Measurements from ENCODE around the gene ACSL6. TPM values are rescaled to one million over a fixed set of nuclear protein-coding genes. Genes with fewer than 3 reads are reported as not detected.
A peak's percentile ranks its signal among the peaks of the same experiment; 100 is the strongest.

The ACSL6 gene, protein sequence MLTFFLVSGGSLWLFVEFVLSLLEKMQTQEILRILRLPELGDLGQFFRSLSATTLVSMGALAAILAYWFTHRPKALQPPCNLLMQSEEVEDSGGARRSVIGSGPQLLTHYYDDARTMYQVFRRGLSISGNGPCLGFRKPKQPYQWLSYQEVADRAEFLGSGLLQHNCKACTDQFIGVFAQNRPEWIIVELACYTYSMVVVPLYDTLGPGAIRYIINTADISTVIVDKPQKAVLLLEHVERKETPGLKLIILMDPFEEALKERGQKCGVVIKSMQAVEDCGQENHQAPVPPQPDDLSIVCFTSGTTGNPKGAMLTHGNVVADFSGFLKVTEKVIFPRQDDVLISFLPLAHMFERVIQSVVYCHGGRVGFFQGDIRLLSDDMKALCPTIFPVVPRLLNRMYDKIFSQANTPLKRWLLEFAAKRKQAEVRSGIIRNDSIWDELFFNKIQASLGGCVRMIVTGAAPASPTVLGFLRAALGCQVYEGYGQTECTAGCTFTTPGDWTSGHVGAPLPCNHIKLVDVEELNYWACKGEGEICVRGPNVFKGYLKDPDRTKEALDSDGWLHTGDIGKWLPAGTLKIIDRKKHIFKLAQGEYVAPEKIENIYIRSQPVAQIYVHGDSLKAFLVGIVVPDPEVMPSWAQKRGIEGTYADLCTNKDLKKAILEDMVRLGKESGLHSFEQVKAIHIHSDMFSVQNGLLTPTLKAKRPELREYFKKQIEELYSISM
- 1.2 and 2.4 TPM in 2 replicates for total RNA-seq
- 0.75 and 1.7 TPM in 2 replicates for polyA plus RNA-seq

DNA sequence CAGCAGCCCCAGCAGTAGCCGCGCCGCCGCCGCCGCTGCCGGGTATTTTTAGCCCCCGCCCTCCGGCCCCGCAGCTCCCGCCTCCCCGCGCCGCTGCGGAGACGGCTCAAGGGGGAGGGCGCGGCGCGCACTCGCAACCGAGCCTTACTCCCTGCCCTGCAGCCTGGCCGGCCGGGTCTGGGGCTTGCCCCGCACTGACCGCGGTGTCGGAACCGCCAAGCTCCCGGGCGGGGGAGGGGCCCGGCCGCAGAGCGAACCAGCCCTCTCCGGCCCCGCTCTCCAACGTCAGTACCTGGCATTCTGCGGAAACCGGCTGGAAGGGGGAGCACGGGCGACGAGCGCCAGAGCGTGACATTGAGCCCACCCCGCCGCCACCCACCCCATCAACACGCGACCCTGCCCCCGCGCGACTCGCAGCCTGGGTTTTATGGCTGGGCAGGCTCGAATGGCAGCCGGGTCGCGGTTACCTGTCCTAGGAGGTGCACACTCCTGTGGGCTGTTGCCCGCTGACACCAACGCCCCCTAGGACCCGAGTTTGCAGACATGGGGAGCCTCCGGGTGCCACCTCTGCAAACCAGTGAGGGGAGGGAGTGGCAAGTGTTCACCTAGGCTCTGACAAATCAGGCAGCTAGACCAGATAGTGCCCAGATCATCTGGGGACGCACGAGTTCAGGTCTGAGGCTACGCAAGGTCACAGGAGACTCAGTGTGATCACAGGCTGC lies at the start of gene ACSL6:
TSS of gene ACSL6 (minus strand) at position 37 of the 722 bp plus-strand sequence. CDS start 105 bp downstream, outside the sequence.
- TF ChIP-seq EZH2 (IDR thresholded peaks at IDR 0.05; ENCODE audit: borderline replicate concordance) (peak; percentile 50), EZH2phosphoT487 (IDR thresholded peaks at IDR 0.05; ENCODE audit: low read depth, severe bottlenecking, unreplicated experiment) (no peak)
- TF ChIP-seq, protein P1, sequence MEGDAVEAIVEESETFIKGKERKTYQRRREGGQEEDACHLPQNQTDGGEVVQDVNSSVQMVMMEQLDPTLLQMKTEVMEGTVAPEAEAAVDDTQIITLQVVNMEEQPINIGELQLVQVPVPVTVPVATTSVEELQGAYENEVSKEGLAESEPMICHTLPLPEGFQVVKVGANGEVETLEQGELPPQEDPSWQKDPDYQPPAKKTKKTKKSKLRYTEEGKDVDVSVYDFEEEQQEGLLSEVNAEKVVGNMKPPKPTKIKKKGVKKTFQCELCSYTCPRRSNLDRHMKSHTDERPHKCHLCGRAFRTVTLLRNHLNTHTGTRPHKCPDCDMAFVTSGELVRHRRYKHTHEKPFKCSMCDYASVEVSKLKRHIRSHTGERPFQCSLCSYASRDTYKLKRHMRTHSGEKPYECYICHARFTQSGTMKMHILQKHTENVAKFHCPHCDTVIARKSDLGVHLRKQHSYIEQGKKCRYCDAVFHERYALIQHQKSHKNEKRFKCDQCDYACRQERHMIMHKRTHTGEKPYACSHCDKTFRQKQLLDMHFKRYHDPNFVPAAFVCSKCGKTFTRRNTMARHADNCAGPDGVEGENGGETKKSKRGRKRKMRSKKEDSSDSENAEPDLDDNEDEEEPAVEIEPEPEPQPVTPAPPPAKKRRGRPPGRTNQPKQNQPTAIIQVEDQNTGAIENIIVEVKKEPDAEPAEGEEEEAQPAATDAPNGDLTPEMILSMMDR (IDR thresholded peaks at IDR 0.05; ENCODE audit: poor library complexity) = no peak
- Histone ChIP-seq H3K4me2 (peak within 1 kb of the TSS; percentile 97), H3K27me3 (peaks cover 53% of the 10 kb centered on the region), H3K4me1 (ENCODE audit: insufficient read depth) (no peaks in the 10 kb centered on the region), H2AFZ (no peak within 1 kb of the TSS), H3K27ac (no peak within 1 kb of the TSS), H3K79me2 (no peaks in the 10 kb centered on the region), H3K36me3 (replicated peaks; ENCODE audit: insufficient read depth, low read depth) (no peaks in the 10 kb centered on the region), H3K9me3 (ENCODE audit: low read depth) (no peaks in the 10 kb centered on the region), H3K4me3 (peak within 1 kb of the TSS; percentile 49), H3K9me2 (replicated peaks; ENCODE audit: insufficient read depth) (no peaks in the 10 kb centered on the region), H4K20me1 (ENCODE audit: insufficient read depth, poor library complexity, severe bottlenecking) (no peaks in the 10 kb centered on the region)
- DNase-seq (ENCODE audit: low spot score) = peak; percentile 52
- 5% methylated on average over 40 of the region's 63 CpGs for WGBS (ENCODE audit: low lambda C conversion rate, missing lambda C conversion rate)

DNA sequence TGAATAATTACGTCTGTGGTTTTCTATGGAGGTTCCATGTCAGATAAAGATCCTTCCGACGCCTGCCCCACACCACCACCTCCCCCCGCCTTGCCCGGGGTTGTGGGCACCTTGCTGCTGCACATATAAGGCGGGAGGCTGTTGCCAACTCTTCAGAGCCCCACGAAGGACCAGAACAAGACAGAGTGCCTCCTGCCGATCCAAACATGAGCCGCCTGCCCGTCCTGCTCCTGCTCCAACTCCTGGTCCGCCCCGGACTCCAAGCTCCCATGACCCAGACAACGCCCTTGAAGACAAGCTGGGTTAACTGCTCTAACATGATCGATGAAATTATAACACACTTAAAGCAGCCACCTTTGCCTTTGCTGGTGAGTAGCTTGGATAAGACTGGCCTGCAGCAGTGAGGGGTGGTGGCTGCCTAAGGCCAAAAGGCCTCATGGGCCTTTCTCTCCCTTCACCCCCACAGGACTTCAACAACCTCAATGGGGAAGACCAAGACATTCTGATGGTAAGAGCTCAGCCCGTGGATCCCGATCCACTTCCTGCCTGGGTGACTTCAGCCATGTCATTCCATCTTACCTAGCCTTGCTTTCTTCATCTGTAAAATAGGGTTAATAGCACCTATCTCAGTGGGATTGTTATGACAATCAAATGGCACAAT lies 49.2 kb upstream of the ACSL6 start, which contains the start of gene IL3:
TSS of gene IL3 (plus strand) at position 155 of the 661 bp plus-strand sequence. CDS start at position 207, 52 bp downstream.
- Histone ChIP-seq H4K20me1 (ENCODE audit: insufficient read depth, poor library complexity, severe bottlenecking) (no peaks in the 10 kb centered on the region), H3K4me2 (no peak within 1 kb of the TSS), H3K9me3 (ENCODE audit: low read depth) (no peaks in the 10 kb centered on the region), H3K27ac (no peak within 1 kb of the TSS), H3K79me2 (no peaks in the 10 kb centered on the region), H3K9me2 (replicated peaks; ENCODE audit: insufficient read depth) (no peaks in the 10 kb centered on the region), H3K36me3 (replicated peaks; ENCODE audit: insufficient read depth, low read depth) (no peaks in the 10 kb centered on the region), H2AFZ (no peak within 1 kb of the TSS), H3K4me3 (no peak within 1 kb of the TSS), H3K27me3 (no peaks in the 10 kb centered on the region), H3K4me1 (ENCODE audit: insufficient read depth) (no peaks in the 10 kb centered on the region)
- TF ChIP-seq EZH2 (IDR thresholded peaks at IDR 0.05; ENCODE audit: borderline replicate concordance) (no peak), EZH2phosphoT487 (IDR thresholded peaks at IDR 0.05; ENCODE audit: low read depth, severe bottlenecking, unreplicated experiment) (no peak)
- TF ChIP-seq, protein P1 (IDR thresholded peaks at IDR 0.05; ENCODE audit: poor library complexity) = no peak
- 95% methylated on average over 16 of the region's 16 CpGs for WGBS (ENCODE audit: low lambda C conversion rate, missing lambda C conversion rate)
- no peak for DNase-seq (ENCODE audit: low spot score)

DNA sequence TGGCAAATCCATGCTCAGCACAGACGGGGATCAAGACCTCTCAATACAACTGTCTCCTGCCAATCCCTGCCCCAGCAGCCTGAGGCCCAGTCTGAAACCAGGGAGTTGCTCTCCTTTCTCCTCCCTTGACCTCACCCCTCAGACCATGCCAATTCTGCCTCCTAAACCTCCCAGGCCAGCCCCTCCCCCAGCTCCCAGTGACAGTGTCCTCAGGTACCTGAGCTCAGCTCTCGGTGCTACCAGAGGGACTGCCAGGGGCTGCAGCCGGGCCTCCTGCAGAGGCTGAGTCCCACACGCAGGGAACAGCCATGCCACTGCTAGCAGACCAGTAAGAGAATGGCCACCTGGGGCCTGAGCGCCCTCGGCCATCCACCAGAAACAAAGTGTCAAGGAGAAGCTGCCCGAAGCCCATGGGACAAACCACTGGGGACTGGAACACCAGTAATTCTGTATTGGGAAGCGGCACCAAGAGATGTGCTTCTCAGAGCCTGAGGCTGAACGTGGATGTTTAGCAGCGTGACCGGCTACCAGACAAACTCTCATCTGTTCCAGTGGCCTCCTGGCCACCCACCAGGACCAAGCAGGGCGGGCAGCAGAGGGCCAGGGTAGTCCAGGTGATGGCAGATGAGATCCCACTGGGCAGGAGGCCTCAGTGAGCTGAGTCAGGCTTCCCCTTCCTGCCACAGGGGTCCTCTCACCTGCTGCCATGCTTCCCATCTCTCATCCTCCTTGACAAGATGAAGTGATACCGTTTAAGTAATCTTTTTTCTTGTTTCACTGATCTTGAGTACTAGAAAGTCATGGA lies 48.4 kb upstream of the ACSL6 start:
- 88% methylated on average over 13 of the region's 13 CpGs for WGBS (ENCODE audit: low lambda C conversion rate, missing lambda C conversion rate)
- TF ChIP-seq, protein P1 (IDR thresholded peaks at IDR 0.05; ENCODE audit: poor library complexity) = no peak
- no peak for TF ChIP-seq EZH2phosphoT487 (IDR thresholded peaks at IDR 0.05; ENCODE audit: low read depth, severe bottlenecking, unreplicated experiment)
- no peak for TF ChIP-seq EZH2 (IDR thresholded peaks at IDR 0.05; ENCODE audit: borderline replicate concordance)
- H3K4me1 ChIP-seq (ENCODE audit: insufficient read depth) = no peaks in the 10 kb centered on the region
- no peaks in the 10 kb centered on the region for H3K79me2 ChIP-seq
- no peak overlapping the region for H2AFZ ChIP-seq
- no peaks in the 10 kb centered on the region for H3K9me2 ChIP-seq (replicated peaks; ENCODE audit: insufficient read depth)
- H3K27ac ChIP-seq = no peak overlapping the region
- no peak for DNase-seq (ENCODE audit: low spot score)
- H3K4me3 ChIP-seq = no peak overlapping the region
- no peaks in the 10 kb centered on the region for H3K9me3 ChIP-seq (ENCODE audit: low read depth)
- no peaks in the 10 kb centered on the region for H3K27me3 ChIP-seq
- no peaks in the 10 kb centered on the region for H3K36me3 ChIP-seq (replicated peaks; ENCODE audit: insufficient read depth, low read depth)
- no peak overlapping the region for H3K4me2 ChIP-seq
- H4K20me1 ChIP-seq (ENCODE audit: insufficient read depth, poor library complexity, severe bottlenecking) = no peaks in the 10 kb centered on the region

Data from hepatocyte (in vitro differentiated cells).